ENCODE results near the gene TOM1L2.
A peak's percentile ranks its signal among the peaks of the same experiment; 100 is the strongest.

TOM1L2 gene

DNA sequence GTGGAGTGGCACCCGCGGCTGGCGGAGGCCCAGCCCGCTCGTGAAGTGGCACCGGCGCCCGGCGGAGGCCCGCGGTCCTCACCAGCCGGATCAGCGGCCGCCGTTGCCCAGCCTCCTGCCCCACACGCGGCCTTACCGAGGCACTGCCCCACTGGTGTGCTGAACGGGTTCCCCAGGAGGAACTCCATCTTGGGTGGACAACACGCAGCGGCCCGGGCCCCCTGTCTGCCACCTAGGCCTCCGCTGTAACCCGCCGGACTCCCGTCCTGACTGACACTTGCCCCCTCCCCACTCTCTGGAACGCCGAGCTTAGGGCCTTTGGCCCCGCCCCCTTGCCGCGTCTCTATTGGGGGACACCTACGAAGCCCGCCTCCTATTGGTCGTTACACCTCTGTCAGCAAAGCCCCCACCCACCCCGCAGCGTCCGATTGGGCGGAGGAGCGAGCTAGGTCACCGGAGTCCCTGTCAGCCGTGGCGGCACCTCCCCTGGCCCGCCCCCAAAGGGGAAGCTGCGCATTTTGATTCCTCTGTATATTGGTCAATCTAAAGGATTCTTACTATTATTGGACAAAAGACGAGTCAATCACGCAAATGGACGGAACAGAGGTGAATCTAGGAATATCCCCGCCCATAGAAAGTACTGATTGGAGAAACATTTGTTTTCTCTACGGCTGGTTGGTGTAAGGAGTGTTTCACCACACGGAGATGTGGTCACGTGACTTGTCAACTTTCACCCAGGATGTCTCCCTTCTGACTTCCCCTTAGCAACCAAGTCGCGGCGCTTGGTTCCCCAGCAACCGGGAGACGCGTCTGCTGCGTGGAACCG, at the start of gene TOM1L2, which contains the start of gene DRC3:
Gene TOM1L2, minus strand, starts transcription at position 275 of the 826 bp plus-strand sequence. Its CDS starts 87 bp downstream, at position 188.
Gene DRC3, plus strand, starts transcription at position 737 of the 826 bp plus-strand sequence. CDS start 4,737 bp downstream, outside the sequence.
- no peaks in the 10 kb centered on the region for H3K27me3 Mint-ChIP-seq (ENCODE audit: low read depth)
- H3K9me3 Mint-ChIP-seq: no peaks in the 10 kb centered on the region
- H3K4me1 Mint-ChIP-seq (ENCODE audit: low read depth): peaks cover 14% of the 10 kb centered on the region
- peak; percentile 100 for DNase-seq (ENCODE audit: low spot score)
- H3K27ac Mint-ChIP-seq: peak within 1 kb of the TSS; percentile 95
- peak within 1 kb of the TSS; percentile 94 for H3K4me3 Mint-ChIP-seq
- peaks cover 2% of the 10 kb centered on the region for H3K36me3 Mint-ChIP-seq (ENCODE audit: low read depth)

DNA sequence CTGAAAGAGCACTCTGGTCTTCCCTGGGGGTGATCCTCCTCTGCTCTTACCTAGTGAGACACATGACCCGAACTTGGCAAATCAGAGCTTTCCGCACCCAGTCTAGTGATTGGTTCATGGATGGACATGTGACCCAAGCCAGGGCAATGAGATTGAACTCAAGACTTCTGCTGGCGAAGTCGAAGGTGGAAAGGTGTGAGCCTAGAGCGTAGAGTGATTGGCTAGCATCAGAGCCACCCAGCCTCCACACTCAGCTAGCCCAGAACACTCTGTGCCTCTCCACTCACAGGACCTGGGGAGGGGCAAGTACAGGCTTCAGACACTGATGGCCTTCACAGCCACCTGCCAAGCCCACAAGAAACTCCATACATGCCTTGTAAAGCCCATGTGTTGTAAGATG, 49.2 kb upstream of the TOM1L2 start:
- Mint-ChIP-seq H3K4me3 (no peak overlapping the region), H3K27ac (no peak overlapping the region), H3K9me3 (no peaks in the 10 kb centered on the region), H3K4me1 (ENCODE audit: low read depth) (peaks cover 5% of the 10 kb centered on the region), H3K27me3 (ENCODE audit: low read depth) (no peaks in the 10 kb centered on the region), H3K36me3 (ENCODE audit: low read depth) (peaks cover 13% of the 10 kb centered on the region)
- DNase-seq (ENCODE audit: low spot score): no peak

DNA sequence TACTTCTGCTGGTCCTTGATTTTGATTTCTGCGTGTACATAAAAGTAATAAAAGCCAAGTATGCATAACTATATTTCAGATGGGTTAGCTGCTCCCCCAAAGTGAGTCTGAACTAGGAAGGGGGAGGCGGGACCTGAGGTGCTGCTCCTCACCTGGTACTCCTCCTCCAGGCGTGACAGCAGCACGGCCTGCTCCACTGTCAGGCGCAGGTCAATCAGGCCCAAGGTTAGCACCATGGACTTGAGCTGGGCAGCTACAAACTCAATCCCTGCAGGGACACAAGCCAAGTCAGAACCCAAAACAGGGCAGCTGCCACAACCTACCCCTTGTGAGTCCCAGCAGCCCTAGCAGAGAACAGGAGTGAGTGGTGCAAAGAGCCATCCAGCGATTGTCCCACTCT, 48.8 kb upstream of the TOM1L2 start:
- Mint-ChIP-seq H3K27me3 (ENCODE audit: low read depth) (no peaks in the 10 kb centered on the region), H3K9me3 (no peaks in the 10 kb centered on the region), H3K4me3 (no peak overlapping the region), H3K4me1 (ENCODE audit: low read depth) (peaks cover 5% of the 10 kb centered on the region), H3K27ac (no peak overlapping the region), H3K36me3 (ENCODE audit: low read depth) (peaks cover 13% of the 10 kb centered on the region)
- DNase-seq (ENCODE audit: low spot score): no peak

DNA sequence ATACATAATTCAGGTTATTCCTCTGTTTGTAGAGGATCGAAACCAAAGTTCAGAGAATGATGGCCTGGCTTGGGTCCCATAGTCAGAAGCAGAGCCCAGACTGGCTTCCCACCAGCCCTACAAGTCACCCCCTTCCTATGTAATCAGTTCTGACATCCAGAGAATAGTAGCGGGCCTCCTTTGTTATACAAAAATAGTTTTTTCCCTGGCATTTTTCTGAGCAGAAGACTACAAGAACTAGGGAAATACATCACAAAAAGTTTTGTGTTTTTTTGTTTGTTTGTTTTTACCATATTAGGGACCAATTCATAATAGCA, 47.6 kb upstream of the TOM1L2 start:
- DNase-seq (ENCODE audit: low spot score): no peak
- H3K4me3 Mint-ChIP-seq: no peak overlapping the region

DNA sequence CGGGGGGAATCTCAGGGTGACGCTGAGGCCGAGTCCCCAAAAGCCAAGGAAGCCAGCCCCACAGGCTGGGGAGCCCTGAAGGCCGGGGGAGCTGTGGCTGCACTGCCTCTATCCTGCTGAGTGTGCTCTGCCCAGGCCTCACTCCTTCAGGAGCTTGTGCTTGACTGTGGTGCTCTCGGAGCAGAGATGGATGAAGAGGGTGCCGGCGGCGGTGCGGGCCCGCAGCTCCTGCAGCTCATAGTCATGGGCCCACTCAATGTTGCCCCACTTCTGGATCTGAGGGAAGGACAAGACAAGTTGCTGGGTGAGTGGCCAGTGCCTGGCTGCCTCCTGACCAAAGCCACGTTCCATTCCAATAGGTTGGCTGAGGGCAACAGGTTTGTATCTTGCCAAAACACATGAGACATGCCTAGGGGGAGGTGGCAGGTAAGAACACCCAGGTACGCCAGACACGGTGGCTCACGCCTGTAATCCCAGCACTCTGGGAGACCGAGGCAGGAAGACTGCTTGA, 46.3 kb upstream of the TOM1L2 start:
- Mint-ChIP-seq H3K27me3 (ENCODE audit: low read depth) (no peaks in the 10 kb centered on the region), H3K9me3 (no peaks in the 10 kb centered on the region), H3K27ac (no peak overlapping the region), H3K36me3 (ENCODE audit: low read depth) (peaks cover 5% of the 10 kb centered on the region), H3K4me3 (no peak overlapping the region), H3K4me1 (ENCODE audit: low read depth) (peaks cover 4% of the 10 kb centered on the region)
- no peak for DNase-seq (ENCODE audit: low spot score)

More for the DNA sequence above, 47.6 kb upstream of the TOM1L2 start:
- no peak overlapping the region for H3K27ac Mint-ChIP-seq
- no peaks in the 10 kb centered on the region for H3K27me3 Mint-ChIP-seq (ENCODE audit: low read depth)
- H3K36me3 Mint-ChIP-seq (ENCODE audit: low read depth): peaks cover 10% of the 10 kb centered on the region
- H3K9me3 Mint-ChIP-seq: no peaks in the 10 kb centered on the region
- H3K4me1 Mint-ChIP-seq (ENCODE audit: low read depth): peaks cover under 1% of the 10 kb centered on the region

DNA sequence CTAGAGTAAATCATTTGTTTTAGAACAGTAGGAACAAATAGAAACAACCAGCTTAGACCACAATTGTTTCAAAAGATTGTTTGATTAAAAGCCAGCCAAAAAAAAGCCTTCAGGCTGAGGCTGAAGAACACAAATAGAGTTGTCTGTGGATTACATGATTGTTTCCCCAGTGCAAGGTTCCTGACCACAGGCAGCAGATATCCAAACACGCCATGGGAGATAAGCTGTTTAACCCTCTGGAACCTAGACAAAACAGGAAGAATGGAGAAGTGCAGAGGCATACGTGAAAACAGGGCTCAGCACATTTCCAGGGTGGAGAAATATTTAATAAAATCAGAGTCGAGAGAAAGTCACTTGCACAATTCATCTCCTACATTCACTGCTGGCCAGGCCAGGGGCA, 45.8 kb upstream of the TOM1L2 start:
- H3K9me3 Mint-ChIP-seq: no peaks in the 10 kb centered on the region
- H3K27me3 Mint-ChIP-seq (ENCODE audit: low read depth): no peaks in the 10 kb centered on the region
- peaks cover 4% of the 10 kb centered on the region for H3K4me1 Mint-ChIP-seq (ENCODE audit: low read depth)
- peaks cover 7% of the 10 kb centered on the region for H3K36me3 Mint-ChIP-seq (ENCODE audit: low read depth)
- DNase-seq (ENCODE audit: low spot score): no peak
- no peak overlapping the region for H3K27ac Mint-ChIP-seq
- H3K4me3 Mint-ChIP-seq: no peak overlapping the region

DNA sequence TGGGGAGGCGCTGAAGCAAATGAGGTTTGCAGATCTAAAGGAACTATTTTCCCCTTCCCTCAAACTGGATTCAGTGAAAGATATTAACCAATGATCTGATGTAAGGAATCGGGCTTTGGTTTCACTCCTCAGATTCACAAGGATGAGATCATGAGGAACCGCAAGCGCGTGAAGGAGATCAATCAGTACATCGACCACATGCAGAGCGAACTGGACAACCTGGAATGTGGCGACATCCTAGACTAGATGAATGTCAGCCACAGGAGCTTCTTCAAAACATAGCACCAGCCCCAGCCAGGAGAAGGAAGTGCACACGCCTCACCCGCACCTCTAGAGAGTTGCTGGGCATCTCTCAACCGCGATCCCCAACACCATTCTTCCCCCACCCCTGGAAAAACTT, 44.2 kb upstream of the TOM1L2 start:
- H3K27ac Mint-ChIP-seq: no peak overlapping the region
- H3K36me3 Mint-ChIP-seq (ENCODE audit: low read depth): peaks cover 7% of the 10 kb centered on the region
- H3K9me3 Mint-ChIP-seq: no peaks in the 10 kb centered on the region
- peaks cover 4% of the 10 kb centered on the region for H3K4me1 Mint-ChIP-seq (ENCODE audit: low read depth)
- H3K27me3 Mint-ChIP-seq (ENCODE audit: low read depth): no peaks in the 10 kb centered on the region
- no peak for DNase-seq (ENCODE audit: low spot score)
- no peak overlapping the region for H3K4me3 Mint-ChIP-seq

DNA sequence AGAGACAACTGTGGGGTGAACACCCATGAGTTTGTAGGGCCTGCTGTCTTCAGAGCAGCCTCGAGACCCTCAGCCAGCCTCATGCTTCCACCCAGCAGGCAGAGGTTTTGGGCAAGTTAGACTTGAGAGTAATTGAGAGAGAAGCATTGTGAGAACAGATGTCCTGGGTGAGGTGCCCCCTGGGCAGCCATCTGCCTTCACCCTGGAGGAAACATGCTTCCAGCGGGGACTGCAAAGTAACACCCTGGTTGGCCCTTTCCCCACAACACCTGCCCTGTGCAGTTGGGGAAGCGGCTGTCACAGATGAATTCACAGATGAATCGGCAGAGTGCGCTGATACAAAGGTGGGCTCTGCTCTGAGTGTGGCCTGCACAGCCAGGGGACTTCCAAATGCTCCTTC, 43.4 kb upstream of the TOM1L2 start:
- no peaks in the 10 kb centered on the region for H3K9me3 Mint-ChIP-seq
- H3K27ac Mint-ChIP-seq: no peak overlapping the region
- peaks cover 4% of the 10 kb centered on the region for H3K36me3 Mint-ChIP-seq (ENCODE audit: low read depth)
- H3K4me3 Mint-ChIP-seq: no peak overlapping the region
- DNase-seq (ENCODE audit: low spot score): no peak
- H3K27me3 Mint-ChIP-seq (ENCODE audit: low read depth): no peaks in the 10 kb centered on the region
- H3K4me1 Mint-ChIP-seq (ENCODE audit: low read depth): peaks cover 4% of the 10 kb centered on the region

DNA sequence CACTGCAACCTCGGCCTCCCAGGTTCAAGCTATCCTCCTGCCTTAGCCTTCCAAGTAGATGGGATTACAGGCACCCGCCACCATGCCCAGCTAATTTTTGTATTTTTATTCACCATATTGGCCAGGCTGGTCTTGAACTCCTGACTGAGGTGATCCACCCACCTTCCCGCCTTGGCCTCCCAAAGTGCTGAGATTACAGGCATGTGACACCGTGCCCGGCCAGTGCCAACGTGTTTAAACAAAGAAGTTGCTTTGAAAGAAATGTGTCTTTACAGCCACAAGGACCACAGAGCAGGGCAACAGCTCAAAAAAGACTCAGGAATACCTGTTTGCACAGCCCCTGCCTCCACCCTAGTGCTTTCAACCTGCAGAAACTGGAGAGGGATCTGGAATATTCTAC, 41.8 kb upstream of the TOM1L2 start:
- peaks cover 4% of the 10 kb centered on the region for H3K36me3 Mint-ChIP-seq (ENCODE audit: low read depth)
- no peak for DNase-seq (ENCODE audit: low spot score)
- H3K9me3 Mint-ChIP-seq: no peaks in the 10 kb centered on the region
- peaks cover 4% of the 10 kb centered on the region for H3K4me1 Mint-ChIP-seq (ENCODE audit: low read depth)
- H3K27ac Mint-ChIP-seq: no peak overlapping the region
- H3K27me3 Mint-ChIP-seq (ENCODE audit: low read depth): no peaks in the 10 kb centered on the region
- H3K4me3 Mint-ChIP-seq: no peak overlapping the region

DNA sequence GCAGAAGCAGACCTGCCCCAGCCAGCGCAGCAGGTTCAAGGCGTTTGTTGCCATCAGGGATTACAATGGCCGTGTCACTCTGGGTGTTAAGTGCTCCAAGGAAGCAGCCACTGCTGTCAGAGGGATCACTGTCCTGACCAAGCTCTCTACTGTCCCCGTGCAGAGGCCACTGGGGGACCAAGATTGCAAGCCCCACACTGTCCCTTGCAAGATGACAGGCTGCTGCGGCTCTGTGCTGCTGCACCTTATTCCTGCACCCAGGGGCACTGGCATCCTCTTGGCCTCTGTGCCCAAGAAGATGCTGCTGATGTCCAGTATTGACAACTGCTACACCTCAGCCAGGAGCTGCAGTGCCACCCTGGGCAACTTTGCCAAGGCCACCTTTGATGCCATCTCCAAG, 39.1 kb upstream of the TOM1L2 start:
- Mint-ChIP-seq H3K4me1 (ENCODE audit: low read depth) (peaks cover 4% of the 10 kb centered on the region), H3K27me3 (ENCODE audit: low read depth) (no peaks in the 10 kb centered on the region), H3K27ac (no peak overlapping the region), H3K4me3 (no peak overlapping the region), H3K9me3 (no peaks in the 10 kb centered on the region), H3K36me3 (ENCODE audit: low read depth) (peaks cover 5% of the 10 kb centered on the region)
- DNase-seq (ENCODE audit: low spot score): no peak

DNA sequence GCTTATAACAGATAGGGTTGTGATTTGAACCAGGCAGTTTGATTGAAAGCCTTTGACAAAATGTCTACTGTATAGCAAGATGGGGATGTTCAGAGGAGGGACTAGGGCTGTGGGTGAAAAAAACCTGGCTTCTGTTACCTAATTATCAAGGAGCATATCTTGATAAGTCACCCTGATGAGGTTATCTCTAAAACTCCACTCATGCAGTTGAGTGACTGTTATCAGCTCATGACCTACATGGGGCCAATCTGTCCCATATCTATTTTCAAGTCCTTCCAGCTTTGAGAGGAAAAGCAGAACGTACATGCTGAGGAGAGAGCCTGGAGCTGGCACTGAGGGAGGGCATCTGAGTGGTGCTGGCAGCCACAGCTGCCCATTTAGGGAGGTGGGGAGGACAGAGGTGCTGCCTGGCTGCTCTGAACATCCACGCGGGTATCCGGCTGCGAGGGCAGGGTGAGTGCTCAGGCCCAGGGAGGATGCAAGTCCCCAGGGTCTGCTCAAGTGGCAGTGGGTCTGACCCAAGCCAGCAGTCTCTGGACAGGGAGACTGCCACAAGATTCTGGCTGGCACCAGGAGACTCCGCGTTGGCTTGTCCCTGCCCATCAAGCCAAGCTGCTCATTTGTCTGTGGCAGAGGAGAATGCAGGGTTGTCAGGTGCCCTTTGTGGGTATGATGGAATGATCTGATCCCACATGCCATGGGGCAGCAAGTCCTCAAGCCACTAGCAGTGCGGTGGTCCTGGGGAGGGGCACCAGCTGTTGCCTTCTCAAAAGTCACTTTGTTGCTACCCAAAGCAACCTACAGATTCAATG, 37.6 kb upstream of the TOM1L2 start:
- H3K36me3 Mint-ChIP-seq (ENCODE audit: low read depth): peaks cover 5% of the 10 kb centered on the region

DNA sequence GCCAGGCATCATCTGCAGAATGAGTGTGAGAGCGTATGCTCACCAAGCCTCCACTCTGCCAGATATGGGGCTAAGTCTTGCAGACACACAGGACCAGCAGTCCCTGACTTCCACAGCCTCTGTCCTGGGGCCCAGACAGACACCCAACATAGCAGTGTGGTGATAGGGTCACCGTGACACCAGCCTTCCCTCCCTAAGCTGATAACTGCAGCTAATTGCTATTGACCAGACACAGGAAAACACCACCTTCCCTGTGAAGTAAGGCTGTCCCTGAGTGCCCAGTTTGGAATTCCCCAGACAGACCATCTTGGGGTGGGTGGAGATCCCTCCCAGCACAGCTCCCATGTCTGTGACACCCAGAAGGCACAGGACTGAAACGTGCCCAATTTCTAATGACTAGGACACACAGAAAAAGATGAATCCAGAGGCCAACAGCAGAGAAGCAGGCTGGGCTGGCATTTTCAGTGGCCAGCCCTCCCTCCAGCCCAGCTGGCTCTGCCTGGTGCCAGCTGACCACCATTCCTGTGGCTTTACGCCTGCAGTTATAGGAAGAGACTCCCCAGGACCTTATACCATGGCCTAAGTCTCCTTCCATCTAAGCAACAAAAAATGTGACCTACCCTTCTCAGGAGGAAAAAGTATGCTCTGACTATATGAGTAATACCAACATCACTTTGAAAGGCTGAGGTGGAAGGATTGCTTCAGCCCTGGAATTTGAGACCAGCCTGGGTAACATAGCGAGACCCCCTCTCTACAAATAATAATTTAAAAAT, 36.5 kb upstream of the TOM1L2 start:
- H3K36me3 Mint-ChIP-seq (ENCODE audit: low read depth): peaks cover 5% of the 10 kb centered on the region
- no peak for DNase-seq (ENCODE audit: low spot score)
- H3K27ac Mint-ChIP-seq: no peak overlapping the region
- no peaks in the 10 kb centered on the region for H3K27me3 Mint-ChIP-seq (ENCODE audit: low read depth)
- H3K4me3 Mint-ChIP-seq: no peak overlapping the region
- H3K4me1 Mint-ChIP-seq (ENCODE audit: low read depth): no peaks in the 10 kb centered on the region
- no peaks in the 10 kb centered on the region for H3K9me3 Mint-ChIP-seq

More for the DNA sequence above, 37.6 kb upstream of the TOM1L2 start:
- no peak overlapping the region for H3K4me3 Mint-ChIP-seq
- H3K9me3 Mint-ChIP-seq: no peaks in the 10 kb centered on the region
- H3K4me1 Mint-ChIP-seq (ENCODE audit: low read depth): peaks cover 4% of the 10 kb centered on the region
- no peak for DNase-seq (ENCODE audit: low spot score)
- no peak overlapping the region for H3K27ac Mint-ChIP-seq
- H3K27me3 Mint-ChIP-seq (ENCODE audit: low read depth): no peaks in the 10 kb centered on the region

DNA sequence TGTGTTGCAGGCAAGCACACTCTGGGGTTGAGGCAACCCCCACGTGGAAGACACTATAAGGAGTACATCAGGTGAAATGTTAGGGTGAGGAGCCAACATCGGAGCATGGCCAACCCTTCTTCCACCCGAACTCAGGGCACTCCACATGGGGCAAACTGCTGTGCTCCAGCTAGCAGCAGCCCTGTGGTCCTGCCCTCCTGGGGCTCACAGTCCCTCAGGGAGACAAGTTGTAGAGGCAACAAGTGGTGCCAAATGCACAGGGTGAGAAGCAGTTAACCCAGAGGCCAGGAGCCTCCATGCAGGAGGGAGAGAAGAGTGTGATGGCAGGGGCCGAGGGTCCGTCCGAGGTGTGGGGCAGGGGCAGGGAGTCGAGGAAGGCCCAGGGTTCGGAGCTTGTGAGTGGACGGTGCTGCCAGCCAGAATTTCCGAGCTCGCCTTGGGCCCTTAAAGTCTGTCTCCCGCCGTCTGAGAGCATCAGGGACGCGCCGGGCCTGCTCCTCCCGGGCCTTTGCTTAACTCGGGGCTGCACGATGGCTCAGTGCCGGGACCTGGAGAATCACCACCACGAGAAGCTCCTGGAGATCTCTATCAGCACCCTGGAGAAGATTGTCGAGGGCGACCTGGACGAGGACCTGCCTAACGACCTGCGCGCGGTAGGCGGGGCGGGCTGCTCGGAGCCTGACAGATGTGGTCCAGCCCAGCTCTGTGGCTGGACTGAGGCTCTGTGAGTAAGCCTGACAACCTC, 34.5 kb upstream of the TOM1L2 start:
- Mint-ChIP-seq H3K4me3 (no peak overlapping the region), H3K36me3 (ENCODE audit: low read depth) (peaks cover 2% of the 10 kb centered on the region), H3K9me3 (no peaks in the 10 kb centered on the region), H3K27me3 (ENCODE audit: low read depth) (no peaks in the 10 kb centered on the region), H3K27ac (no peak overlapping the region), H3K4me1 (ENCODE audit: low read depth) (no peaks in the 10 kb centered on the region)
- DNase-seq (ENCODE audit: low spot score): no peak

Measured in T-helper 2 cell treated with Interferon-gamma antibody and Interleukin-4, amounts not matched to agents 5 μg/mL and 100 μg/mL, for 36 hours (primary cell).